ENCODE results near the gene NCBP3.

The NCBP3 gene

GRCh38 chr17:3755335-3756030 lies 90.6 kb downstream of the NCBP3 start:
- Histone ChIP-seq H3K36me3 (ENCODE audit: insufficient read depth, low read length) (no peaks in the 10 kb centered on the region), H3K9me3 (ENCODE audit: low read length) (no peaks in the 10 kb centered on the region), H2AFZ (ENCODE audit: low read depth, low read length) (no peak overlapping the region), H3K4me3 (ENCODE audit: low read length) (no peak overlapping the region), H3K27me3 (ENCODE audit: insufficient read depth, low read length) (peaks cover 13% of the 10 kb centered on the region), H3K4me1 (ENCODE audit: insufficient read depth, low read length) (no peaks in the 10 kb centered on the region)

- Histone ChIP-seq H3K9me3 (ENCODE audit: low read length) (no peaks in the 10 kb centered on the region), H3K36me3 (ENCODE audit: insufficient read depth, low read length) (no peaks in the 10 kb centered on the region), H2AFZ (ENCODE audit: low read depth, low read length) (no peak overlapping the region), H3K4me3 (ENCODE audit: low read length) (no peak overlapping the region), H3K27me3 (ENCODE audit: insufficient read depth, low read length) (peaks cover 17% of the 10 kb centered on the region), H3K4me1 (ENCODE audit: insufficient read depth, low read length) (no peaks in the 10 kb centered on the region)
Observed at GRCh38 chr17:3754458-3755334, 91.3 kb downstream of the NCBP3 start.

- no peak overlapping the region for H2AFZ ChIP-seq (ENCODE audit: low read depth, low read length)
- H3K4me3 ChIP-seq (ENCODE audit: low read length): no peak overlapping the region
- H3K27me3 ChIP-seq (ENCODE audit: insufficient read depth, low read length): peaks cover 17% of the 10 kb centered on the region
- no peaks in the 10 kb centered on the region for H3K9me3 ChIP-seq (ENCODE audit: low read length)
- no peaks in the 10 kb centered on the region for H3K36me3 ChIP-seq (ENCODE audit: insufficient read depth, low read length)
- H3K4me1 ChIP-seq (ENCODE audit: insufficient read depth, low read length): no peaks in the 10 kb centered on the region
Observed at GRCh38 chr17:3754066-3754457, 92.0 kb downstream of the NCBP3 start.

GRCh38 chr17:3753624-3754023 lies 92.4 kb downstream of the NCBP3 start:
- Histone ChIP-seq H3K36me3 (ENCODE audit: insufficient read depth, low read length) (no peaks in the 10 kb centered on the region), H3K4me3 (ENCODE audit: low read length) (no peak overlapping the region), H2AFZ (ENCODE audit: low read depth, low read length) (no peak overlapping the region), H3K9me3 (ENCODE audit: low read length) (no peaks in the 10 kb centered on the region), H3K27me3 (ENCODE audit: insufficient read depth, low read length) (peaks cover 17% of the 10 kb centered on the region), H3K4me1 (ENCODE audit: insufficient read depth, low read length) (no peaks in the 10 kb centered on the region)

Data from neuron (in vitro differentiated cells).